Hematopoietic multipotent progenitor cell (in vitro differentiated cells): ENCODE results near the gene SOX21. TPM values are rescaled to one million over a fixed set of nuclear protein-coding genes. Genes with fewer than 3 reads are reported as not detected.
"Not testable (repeated sequence)": the region's sequence is repeated elsewhere in the genome, so short reads cannot be mapped to it uniquely, and the experiment has no call there.

Source experiments
- DNase-seq, 3 donors: peaks; one replicate each; pipeline ENCODE4 v3.0.0-alpha.2; 2011 to 2015; ENCODE audit warnings: low read depth in 2 of 3, low spot score in 2 of 3
- total RNA-seq: library from RNA; depleted of rRNA; stranded (reverse); fragments of >200 nt; gene quantifications from one replicate; pipeline ENCODE4 v1.2.3, GENCODE V29; 2012

Gene SOX21
- not detected for total RNA-seq

- DNase-seq = peak in 1 of 3 donors; percentile 52
Measured at GRCh38 chr13:94712287-94712811, at the start of gene SOX21. TSS of gene SOX21 (minus strand) at chr13:94712545. CDS start at chr13:94712049, 496 bp downstream.

DNA sequence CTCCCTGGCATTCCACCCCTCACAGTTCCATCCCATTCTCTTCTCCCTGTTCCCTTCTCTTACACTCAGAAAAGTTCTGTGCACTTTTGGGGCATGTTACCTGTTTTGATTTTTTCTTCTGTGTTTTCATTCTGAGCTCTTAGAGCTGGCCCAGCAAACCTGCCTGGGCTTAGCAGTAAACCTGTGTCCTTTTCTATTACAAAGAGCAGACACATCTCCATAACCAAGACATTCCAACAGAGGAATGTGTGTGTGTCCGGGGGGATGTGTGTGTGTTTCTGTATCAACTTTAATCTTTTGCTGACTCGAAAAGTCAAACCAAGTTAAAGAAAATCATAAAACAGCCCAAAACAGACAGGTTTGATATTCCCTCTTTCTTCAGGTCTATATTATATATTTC lies 49.1 kb upstream of the SOX21 start:
- no peak for DNase-seq

DNA sequence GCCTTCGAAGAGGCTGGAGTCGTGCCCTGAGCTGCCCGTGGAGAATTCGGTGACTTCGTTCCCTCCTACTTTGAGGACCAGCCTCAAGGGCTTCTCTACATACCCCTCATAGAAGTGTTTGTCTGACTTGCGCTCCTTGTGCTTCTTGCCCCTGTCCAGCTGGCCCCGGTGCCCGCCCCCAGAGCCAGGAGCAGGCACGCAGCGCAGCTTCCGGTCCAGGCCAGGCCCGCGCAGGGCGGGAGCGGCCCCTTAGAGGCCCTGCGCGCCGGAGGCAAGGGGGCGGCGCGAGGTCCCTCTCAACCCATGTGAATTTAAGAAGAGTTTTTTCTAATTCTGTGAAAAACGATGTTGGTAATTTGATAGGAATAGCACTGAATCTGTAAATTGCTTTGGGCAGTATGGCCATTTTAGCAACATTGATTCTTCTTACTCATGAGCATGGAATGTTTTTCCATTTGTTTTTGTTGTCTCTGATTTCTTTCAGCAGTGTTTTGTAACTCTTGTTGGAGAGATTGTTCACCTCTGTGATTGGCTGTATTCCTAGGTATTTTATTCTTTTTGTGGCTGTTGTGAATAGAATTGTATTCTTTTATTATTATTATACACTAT lies 46.9 kb upstream of the SOX21 start:
- DNase-seq = no peak

- no peak for DNase-seq
Measured at GRCh38 chr13:94758436-94758960, 46.2 kb upstream of the SOX21 start.

DNA sequence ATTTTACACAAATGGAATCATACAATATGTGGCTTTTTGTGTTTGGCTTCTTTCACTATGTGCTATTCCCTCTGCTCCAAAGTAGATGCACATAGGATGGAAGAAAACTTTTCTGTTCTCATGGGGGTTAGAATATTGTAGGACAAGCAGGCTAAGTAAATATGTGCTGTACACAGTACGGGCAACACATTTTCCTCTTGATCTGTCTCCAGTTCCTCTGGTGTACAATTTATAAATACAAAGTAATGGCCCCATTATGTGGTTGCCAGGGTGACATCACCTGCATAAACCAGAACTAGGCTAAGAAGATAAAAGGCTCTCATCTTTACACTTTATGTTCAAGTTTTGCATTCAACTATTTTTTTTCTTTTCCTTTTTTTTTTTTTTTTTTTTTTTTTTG lies 41.0 kb upstream of the SOX21 start:
- DNase-seq = no peak

- no peak for DNase-seq
Measured at GRCh38 chr13:94749162-94749561, 36.8 kb upstream of the SOX21 start.

DNA sequence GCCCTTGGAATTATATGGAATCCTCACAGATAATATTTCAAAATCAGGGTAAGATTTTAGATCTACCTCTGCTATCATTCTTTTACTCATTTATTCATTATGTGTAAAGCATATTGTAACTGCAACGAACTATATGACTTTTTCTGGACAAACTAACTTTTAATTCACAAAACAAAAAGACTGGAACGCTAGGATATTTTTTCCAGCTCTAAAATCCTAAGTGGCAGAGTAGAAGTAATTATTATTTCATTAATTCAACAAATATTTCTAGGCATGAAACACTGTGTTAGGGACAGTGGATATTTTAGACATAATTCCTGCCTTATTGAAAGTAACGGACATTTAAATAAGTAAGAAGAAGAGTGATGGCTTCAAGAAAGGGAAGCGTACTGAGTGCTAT lies 26.9 kb upstream of the SOX21 start:
- no peak for DNase-seq

- no peak for DNase-seq
Measured at GRCh38 chr13:94731028-94731427, 18.7 kb upstream of the SOX21 start.

DNA sequence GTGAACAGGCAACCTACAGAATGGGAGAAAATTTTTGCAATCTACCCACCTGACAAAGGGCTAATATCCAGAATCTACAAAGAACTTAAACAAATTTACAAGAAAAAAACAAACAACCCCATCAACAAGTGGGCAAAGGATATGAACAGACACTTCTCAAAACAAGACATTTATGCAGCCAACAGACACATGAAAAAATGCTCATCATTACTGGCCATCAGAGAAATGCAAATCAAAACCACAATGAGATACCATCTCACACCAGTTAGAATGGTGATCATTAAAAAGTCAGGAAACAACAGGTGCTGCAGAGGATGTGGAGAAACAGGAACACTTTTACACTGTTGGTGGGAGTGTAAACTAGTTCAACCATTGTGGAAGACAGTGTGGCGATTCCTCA lies 17.6 kb upstream of the SOX21 start:
- not testable (repeated sequence) for DNase-seq

GRCh38 chr13:94726425-94726824 lies 14.1 kb upstream of the SOX21 start:
- no peak for DNase-seq

DNA sequence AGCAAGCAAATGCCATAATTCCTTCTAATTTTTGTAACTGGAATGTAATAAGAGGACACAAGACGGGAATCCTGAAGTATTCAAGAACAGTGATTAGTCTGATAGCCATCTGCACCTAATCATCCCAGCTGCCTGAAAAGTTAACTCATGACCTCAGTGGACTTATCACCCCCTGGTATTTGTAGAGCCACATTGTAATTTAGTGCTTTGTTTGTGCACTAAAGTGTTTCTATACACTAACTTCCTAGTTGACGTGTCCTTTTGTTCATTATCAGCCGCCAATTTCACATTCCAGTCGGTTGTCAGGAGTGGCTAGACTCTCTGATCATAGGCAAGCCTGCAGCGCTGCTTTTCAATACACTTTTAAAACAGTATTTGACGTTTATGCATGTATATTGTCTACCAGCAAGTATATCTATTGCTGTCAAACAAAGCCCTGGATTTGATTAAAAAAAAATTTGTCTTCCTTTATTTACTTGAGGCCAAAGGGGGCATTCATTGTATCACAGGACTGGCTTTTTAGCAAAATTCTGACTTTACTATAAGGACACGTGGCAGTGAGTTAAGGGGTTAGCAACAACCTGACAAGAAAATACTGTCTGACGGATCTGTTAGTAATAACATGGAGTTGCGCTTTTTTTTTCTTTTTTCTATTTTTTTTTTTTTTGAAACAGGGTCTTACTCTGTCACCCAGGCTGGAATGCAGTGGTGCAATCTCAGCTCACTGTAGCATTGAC lies 10.4 kb upstream of the SOX21 start:
- DNase-seq = no peak

DNA sequence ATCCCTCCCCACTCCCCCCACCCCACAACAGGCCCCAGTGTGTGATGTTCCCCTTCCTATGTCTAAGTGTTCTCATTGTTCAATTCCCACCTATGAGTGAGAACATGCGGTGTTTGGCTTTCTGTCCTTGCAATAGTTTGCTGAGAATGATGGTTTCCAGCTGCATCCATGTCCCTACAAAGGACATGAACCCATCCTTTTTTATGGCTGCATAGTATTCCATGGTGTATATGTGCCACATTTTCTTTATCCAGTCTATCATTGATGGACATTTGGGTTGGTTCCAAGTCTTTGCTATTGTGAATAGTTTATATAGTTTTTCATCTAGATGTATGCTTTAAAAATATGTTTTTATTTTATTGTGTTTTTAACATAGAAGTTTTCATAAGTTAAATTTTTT lies 6.4 kb upstream of the SOX21 start:
- DNase-seq = not testable (repeated sequence)

DNA sequence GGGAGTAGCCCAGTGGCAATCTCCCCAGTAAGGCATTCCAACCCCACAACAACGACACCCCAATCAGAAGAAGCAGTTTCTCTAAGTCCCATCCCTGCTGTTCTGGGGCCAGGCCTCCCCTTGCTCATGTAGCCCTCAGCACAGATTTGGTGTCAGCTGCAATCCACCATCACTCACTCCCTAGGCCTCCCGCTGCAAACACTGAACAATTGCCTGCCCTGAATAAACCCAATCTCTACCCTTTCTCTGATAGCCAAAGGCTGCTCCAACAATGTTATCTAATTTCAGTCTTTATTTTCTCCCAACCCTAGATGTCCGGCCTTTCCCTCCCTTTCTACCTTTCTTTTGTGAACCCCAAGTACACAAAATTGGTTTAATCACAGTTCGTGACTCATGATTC lies 5.6 kb upstream of the SOX21 start:
- no peak for DNase-seq

DNA sequence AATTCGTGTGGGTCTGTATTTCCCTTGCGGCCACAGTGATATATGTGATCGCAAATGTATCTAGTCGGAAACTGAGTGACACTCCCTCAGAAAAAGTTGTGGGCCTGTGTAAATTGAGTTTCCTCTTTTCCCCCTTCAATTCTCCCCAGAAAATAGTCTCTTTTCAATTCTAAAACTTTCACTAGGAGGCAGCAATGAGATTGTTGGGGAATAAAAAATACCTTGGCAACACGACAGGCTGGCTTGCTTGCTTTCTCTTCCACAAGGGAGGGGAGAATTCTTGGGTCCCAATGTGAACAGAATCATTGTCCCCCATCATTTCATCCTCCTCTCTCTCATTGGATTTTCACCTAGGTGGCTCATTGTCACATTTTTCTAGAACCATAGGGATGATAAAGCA lies 3.7 kb upstream of the SOX21 start:
- peak in 1 of 3 donors; percentile 63 for DNase-seq

DNA sequence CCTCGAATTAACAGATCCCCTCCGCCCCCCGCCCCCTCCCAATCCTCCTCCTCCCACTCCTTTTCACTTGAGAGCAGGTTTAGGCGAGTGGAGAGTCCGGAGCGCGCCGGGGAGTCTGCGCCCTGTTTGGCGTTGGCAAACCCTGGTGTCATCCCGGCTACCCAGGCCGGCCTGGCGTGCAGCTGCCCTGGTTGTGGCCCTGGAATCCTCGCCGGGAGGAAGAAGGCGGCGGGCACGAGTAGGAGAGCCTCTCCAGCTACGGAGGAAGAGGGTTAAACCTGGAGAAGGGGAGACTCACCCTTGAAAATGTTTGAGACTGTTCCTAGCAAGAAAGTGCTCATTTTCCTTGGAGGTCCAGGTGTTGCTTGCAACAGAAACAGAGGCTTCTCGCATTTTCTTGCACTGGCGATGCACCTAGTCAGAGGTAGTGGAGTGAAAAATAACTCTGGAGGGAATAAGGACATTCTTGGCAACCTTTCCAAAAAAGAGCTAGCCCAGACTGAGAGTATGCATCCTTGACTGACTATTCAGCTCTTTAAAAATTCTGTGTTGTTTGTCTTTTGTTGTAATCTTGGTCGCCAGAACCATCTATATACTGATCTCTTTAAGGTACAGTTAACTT lies 1.3 kb upstream of the SOX21 start:
- no peak for DNase-seq

- DNase-seq = peak in 1 of 3 donors; percentile 41
Measured at GRCh38 chr13:94712812-94713560, 641 bp upstream of the SOX21 start.

DNA sequence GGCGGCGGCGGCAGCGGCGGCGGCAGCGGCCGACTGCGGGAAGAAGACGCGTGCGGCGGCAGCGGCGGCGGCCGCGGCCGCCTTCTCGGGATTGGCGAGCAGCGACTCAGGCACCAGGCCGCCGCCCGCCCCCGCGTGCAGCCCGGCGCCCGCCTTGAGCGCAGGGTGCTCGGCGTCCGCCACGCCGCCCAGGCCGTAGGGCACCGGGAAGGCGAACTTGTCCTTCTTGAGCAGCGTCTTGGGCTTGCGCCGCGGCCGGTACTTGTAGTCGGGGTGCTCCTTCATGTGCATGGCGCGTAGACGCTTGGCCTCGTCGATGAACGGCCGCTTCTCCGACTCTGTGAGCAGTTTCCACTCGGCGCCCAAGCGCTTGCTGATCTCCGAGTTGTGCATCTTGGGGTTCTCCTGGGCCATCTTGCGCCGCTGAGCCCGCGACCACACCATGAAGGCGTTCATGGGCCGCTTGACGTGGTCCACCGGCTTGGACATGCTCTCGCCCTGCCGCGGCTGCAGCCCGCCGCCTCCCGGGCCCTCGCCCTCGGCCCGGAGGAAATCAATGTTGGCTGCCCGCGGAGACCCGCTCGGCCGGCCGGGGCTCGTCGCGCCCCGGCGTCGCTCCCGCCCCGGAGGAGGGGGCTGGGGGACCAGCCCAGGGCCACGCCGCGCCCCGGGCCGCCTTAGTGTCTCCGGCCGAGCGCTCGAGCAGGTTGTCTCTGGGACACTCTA lies 621 bp downstream of the SOX21 start:
- DNase-seq = no peak

DNA sequence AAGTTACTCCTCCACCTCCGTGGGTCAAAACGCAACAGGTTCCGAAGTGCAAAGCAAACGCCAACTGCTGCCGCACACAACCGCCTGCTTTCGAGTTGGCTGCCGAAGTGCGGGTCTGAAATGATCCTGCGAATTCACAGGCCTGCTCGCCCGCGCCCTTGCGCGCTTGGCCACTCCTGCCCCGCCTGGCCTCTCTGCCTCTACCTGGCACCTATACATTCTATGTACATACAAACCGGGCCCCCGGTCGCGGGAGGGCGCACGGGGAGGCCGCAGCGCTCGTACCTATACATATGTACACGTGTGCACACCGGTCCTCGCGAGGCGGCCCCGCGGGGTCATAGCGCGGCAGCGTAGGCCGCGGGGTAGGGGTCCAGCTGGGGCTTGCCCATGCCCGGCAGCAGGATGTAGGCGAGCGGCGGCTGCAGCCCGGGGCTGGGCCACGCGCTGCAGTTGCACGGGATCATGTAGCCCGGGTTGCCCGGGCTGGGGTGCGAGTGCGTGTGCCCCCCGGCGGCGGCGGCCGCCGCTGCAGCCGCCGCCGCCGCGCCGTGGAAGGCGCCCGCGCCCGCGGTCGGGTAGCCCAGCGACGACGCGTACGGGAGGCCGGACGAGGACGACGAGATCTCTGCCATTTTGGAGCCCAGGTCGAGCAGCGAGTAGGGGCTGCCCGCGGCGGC lies 1.3 kb downstream of the SOX21 start:
- DNase-seq = peak in 1 of 3 donors; percentile 36

DNA sequence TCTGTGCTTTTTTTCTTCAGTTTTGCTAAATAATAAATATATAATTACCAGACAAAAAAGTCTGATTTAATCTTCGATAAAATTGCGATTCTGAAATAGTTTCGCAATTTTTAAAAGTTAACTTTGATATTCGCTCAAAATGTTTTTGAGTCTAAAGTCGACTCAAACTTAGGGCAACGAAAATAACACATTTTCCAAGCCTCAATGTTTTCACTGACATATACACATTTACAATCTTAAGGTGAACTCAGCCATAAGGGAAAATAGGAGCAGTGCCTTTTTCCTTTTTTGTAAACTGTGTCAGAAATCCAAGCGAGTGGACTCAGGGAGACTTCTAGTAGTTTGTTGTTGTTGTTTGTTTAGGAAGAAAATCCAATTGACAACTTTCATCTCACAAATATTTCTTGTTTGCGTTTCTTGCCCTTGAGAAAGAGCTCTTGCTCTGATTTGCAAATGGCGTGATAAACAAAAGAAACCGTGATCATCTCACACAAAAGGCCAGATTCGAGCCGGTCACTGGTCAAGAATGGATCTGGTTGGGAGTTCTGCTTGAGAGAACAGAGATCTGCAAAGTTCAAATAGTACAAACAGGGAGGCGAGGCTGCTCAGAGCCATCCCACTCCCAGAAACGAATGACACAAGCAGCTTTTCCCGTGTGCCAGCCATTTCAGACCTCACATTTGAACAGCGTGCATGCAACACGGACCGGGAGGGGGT lies 2.1 kb downstream of the SOX21 start:
- DNase-seq = peak in 1 of 3 donors; percentile 37
